ENCODE measurements around the gene KIF13A.
A peak's percentile ranks its signal among the peaks of the same experiment; 100 is the strongest.
"Not testable (repeated sequence)": the region's sequence is repeated elsewhere in the genome, so short reads cannot be mapped to it uniquely, and the experiment has no call there.

KIF13A gene

DNA sequence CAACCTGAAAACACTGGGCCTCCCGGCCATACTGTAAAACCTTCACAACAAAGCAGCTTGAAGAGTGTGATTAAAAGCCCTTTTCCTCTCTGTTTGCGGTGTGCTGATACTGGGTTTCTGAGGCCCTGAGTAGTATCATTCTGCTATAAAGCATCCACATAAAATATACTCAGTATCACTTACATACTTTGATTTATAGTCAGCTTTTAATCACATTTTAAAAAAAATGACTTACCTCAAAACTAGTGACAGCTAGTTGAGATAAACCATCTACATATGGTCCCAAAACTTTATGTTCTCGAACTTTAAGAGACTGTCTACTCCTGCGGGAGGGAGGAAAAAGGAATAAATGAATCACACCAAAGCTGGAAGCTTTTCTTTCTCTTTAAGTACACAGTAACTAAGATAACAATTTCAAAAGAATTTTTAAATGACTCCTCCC is 135.7 kb downstream of the KIF13A start:
- no peak for DNase-seq

DNA sequence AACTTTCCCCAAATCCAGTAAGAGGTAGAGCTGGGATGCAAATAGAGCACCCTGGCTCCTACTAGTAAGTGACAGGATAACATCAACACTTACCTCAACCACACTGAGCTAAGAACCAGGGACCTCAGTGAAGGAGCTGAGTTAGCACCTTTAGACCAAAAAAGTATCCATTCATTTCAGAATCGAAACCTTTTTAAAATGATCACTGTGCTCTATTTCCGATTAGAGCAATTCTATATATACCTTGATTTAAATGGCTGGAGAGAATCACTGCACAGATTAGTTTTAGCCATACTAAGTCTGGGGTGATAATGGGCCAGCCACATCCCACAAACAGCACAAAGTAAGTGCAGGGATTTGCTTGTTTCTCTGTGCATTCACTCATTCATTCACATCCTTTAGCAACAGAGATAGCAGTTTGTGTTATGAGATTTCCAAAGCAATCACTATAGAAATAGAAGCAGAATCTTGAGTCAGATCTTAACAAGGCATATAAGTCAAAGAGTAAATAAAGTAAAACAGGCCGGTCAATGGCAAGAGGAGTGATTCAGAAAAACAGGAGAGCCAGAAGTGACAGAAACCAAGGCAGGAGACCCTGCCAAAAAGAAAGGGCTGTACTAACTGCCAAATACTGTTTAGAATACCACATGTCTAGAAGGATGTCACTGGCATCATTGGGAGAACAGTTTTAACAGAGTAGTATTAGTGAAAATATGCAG is 136.3 kb downstream of the KIF13A start:
- no peak for DNase-seq

DNA sequence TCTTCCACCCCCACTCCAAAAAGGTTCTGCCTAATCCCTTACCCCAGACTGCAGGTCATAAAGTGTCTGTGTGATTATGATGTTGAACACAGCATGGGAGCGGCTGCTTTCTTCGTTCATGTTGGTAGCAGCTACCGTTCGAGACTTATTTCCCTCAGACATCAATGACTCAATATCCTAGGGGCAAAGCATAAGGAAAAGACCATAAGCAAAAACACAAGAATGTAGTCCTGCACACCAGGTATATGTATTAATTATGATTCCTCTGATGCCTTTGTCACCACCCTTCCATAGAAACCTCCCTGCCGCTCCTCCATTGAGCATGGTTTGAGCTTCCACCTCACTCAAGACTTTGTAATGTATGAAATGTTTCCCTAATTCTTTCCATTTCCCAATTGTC is 137.2 kb downstream of the KIF13A start:
- no peak for DNase-seq

DNA sequence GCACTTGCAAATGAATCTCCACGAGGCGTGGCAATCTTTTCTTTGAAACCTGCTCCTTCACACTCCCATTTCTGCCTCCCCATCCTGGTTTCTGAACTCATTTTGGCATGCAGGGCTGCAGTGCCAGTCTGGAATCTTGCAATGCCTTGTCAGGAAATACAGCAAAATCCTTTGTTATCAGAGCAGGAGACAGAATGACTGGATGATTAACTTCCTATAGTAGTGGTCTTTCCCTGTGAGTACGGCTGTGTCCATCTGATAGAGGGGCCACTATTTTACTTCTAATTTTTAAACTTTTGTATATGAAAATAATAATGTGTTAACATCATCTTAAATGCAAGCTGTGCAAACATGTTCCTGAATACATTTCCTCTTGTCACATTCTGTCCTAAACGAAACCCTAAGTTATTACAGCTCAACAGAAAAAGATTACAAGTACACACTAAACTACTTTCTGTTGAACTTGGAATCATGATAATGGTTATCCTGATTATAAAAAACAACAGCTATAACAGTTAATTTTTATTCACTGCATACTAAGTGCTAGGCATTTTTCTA is 140.2 kb downstream of the KIF13A start:
- DNase-seq, result no peak

DNA sequence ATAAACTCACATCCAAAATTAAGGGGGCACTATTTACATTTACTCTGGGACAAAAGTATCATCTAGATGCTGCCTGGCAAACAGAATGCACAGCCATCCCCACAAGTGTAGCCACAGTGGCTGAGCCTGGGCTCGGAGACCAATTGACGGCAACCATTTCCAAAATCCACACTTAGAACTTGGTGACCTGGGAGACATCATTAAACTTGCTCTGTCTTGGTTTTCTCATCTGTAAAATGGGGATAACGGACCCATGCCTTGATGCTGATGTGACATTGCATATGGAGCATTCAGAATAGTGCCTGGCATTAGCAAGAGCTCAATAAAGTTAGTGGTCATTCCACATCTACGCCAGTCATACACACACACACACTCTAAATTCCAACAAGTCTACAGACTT is 140.7 kb downstream of the KIF13A start:
- no peak for DNase-seq

DNA sequence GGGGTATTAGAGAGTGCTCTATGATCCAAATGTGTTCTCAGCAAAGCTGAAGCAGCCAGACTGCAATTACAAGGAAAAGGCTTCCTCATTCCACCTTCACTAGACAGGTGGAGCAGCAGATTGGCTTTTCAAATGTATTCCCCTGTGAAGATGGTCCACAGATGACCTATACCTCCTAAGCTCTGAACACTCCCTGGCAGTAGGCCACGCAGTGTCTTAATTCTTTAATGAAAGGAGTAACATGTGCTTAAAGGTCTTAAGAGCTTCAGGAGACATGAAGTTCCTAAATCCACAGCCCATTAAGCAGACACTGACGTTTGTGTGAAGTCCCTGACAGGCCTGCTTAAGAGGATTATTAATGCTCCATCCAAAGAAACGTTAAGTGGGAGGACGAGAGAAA is 141.8 kb downstream of the KIF13A start:
- DNase-seq, result no peak

DNA sequence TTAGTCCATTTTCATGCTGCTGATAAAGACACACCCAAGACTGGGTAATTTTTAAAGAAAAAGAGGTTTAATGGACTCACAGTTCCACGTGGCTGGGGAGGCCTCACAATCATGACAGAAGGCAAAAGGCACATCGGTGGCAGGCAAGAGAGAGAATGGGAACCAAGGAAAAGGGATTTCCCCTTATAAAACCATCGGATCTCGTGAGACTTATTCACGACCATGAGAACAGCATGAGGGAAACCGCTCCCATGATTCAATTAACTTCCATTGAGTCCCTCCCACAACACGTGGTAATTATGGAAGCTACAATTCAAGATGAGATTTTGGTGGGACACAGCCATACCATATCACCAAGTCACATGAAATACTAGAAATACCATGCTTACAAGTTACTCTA is 142.5 kb downstream of the KIF13A start:
- DNase-seq, result not testable (repeated sequence)

DNA sequence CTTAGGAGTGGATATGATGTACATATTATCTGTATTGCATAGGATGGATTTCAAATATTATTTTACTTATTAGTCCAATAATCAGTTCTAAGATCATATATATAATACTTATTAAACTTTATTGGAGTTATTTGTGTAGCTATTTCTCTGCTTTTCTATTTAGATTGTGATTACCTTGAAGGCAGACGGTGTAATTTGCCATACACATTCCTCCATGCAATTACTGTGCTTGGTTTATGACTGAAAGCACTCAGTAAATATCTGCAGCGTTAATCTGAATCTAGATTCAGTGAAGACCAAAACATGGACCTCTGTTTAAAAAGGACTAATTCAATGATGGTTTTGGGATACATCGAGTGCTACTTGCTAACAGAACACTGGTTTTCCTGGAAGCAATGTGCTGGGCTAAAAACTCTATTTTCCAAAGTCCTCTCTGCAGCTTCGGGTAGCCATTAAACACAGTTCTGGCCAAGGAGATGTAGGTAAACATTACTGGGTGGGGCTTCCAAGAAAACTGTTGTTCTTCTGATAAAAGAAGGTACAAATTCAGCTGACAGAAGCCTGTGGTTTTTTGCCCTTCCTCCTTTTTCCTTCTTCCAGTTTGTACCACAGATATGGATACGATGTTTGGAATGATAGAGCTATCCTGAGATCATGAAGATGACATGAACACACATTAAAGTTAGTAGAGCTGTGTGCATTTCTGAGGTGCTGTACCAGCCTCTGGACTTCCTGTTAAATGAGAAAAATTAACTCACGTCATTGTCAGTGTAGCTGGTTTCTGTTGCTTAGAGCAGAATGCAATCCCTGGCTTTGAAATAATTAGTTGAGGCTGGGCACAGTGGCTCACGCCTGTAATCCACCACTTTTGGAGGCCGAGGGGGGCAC is 144.3 kb downstream of the KIF13A start:
- no peak for DNase-seq

DNA sequence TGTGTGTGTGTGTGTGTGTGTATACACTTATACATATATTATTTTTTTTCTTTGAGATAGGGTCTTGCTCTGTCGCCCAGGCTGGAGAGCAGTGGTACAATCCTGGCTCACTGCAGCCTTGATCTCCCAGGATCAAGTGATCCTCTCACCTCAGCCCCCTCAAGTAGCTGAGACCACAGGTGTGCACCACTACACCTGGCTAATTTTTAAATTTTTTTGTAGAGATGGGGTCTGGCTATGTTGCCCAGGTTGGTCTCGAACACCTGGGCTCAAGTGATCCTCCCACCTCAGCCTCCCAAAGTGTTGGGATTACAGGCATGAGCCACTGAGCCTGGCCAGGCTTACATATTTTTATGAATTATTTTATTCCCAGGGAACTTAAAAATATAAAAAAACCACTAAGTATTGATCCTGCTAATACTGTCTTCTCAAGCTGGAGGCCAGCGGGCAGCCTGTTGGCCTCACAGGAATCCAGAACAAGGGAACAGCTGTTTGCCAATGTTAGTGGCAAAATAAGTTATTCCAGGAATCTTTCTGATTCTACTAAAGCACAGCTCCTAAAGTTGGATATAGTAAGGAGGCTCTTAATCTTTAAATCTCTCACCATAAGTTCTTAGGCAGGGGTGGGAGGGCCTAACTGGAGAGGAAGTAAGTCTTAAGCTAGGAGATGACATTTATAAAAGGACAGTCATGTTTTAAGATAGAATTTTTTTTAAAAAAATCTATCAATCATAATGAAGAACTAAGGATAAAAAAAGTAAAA is 145.2 kb downstream of the KIF13A start:
- DNase-seq, result no peak

DNA sequence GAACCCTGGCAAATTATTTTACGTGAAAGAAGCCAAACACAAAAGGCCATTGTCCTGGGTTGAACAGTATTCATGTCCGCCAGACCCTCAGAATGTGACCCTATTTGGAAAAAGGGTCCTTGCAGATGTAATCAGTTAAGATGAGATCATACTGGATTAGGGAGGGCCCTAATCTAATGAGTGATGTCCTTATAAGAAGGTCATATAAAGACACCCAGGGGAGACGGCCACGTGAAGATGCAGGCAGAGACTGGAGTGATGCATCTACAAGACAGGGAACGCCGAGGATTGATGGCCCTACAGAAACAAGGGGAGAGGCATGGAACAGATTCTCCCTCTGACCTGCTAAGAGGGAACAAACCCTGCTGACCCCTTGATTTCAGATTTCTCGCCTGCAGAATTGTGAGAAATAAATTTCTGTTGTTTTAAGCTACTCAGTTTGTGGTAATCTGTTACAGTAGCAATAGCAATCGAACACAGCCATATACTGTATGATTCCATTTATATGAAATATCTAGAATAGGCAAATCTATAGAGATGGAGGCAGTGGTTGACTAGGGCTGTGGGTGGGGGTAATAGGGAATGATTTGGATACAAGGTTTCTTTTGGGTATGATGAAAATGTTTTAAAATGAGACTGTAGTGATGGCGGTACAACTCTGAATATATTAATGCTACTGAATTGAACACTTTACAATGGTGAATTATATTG is 147.8 kb downstream of the KIF13A start:
- DNase-seq, result peak in 1 of 56 donors; percentile 10

DNA sequence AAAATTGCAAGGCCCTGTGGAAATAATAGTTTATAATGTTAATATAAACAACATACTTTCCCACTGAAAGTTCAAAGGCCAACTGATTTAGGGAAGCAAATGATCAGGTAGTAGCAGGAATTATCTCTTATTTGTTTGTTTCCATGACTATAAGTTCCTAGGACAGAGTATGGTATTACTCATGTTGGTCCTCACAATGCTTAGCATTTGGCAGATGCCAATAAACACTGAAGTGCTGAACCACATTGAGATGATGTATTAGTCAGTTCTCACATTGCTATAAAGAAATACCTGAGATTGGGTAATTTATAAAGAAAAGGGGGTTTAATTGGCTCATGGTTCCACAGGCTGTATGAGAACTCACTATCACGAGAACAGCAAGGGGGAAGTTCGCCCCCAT is 151.1 kb downstream of the KIF13A start:
- no peak for DNase-seq

DNA sequence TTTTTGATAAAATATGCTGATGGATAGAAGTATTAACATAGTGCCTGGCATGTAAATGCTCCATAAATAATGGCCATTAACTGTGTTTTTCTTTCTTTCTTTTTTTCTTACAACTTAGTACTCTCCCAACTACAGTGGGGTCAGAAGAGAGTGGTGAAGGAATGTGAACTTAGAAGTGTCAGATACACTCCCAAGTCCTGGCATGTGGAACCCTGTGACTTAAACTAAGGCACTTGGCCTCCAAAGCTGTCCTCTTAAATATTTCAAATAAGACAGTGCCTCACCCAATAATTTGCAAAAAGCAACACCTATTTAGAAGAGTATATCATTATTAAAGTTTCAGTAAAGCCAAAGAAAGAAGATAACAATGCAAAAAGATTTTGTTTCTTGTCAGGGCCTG is 151.7 kb downstream of the KIF13A start:
- no peak for DNase-seq

DNA sequence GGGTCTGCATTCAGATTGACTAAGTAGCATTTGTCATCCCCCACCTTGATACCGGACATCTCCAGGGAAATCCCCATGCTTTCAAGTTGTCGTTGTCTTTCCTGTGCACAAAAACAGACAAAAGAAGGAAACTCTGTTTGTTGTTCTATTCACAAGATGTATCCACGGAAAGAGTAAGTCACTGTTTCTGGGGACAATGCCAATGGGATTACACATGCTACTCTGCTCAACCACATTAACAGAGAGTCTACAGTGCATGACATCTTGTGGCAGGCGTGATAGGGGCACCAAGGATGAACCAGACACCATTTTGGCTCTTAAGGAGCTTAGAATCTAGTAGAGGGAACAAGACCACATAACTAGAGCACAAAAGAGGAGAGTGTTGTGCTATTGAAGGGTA is 156.3 kb downstream of the KIF13A start:
- DNase-seq, result peak in 8 of 56 donors; percentile 3 to 36 (median 10)

DNA sequence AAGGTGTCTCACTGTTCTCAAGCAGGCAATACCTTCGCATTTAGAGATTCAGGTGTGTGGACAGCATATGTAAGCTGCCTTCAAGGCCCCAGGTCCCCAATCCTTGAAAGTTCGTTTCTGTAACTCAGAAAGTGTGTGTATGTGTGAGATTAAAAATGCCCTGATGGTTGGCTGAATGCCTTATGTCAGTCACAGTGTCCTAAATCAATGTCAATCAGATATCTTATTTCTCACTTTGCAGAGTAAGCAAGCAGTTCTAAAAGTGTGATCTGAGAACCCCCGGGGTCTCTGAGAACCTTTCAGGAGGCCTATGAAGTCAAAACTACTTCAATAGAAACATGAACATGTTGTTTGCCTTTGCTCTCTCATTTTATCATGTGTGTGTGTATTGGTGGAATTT is 157.5 kb downstream of the KIF13A start:
- DNase-seq, result no peak

DNA sequence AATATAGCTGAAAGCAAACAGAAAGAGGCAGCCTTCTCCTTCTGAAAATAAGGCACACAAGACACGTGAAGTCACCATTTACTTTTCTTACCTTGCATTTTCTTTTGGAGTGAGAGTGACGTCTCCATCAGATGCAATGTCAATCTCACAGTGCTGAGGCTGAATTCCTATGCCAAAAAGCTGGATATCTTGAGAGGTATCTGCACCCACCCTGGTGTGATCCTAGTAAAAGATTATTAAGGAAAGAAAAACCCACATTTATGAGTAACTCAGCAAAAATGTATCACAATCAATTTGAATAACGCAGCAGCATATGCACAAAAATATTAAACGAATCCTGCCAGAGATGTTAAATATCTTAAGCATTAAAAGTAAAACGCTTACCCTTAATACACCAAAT is 159.3 kb downstream of the KIF13A start:
- DNase-seq, result no peak

DNA sequence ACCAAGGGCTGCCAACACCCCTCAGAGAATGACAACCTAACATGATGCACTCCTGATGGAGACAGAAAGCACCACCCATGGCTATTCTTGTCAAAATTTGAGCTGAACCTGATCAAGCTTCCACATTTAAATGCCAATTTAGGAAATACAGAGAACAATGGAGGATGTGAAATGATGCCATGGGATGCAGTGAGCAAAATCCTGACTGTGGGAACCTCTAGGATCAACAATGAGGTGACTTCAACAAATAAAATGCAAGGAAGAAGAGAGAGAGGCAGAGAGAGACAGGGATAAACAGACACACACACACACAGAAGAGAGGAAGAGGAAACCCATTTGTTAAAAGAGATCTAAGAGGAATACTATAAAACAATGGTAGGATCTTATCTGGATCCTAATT is 161.1 kb downstream of the KIF13A start:
- no peak for DNase-seq

DNA sequence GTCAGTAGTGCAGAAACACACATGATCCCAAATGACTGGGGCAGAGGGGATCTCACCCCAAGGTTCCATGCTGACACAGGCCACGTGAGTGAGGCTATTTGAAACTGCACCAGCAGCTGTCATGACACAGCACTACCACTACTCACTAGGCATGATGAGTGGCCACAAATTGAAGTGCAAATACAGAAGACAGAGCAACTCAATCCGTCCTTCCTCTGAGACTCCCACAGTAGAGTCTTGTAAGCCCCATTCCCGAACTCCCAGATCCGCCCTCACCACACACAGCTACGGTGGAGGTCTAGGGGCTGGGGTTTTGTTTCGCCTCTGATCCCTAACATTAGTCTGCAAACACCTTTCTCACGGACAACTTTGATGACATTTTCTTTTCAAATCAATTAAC is 167.4 kb downstream of the KIF13A start:
- DNase-seq, result peak in 14 of 56 donors; percentile 2 to 30 (median 10)

DNA sequence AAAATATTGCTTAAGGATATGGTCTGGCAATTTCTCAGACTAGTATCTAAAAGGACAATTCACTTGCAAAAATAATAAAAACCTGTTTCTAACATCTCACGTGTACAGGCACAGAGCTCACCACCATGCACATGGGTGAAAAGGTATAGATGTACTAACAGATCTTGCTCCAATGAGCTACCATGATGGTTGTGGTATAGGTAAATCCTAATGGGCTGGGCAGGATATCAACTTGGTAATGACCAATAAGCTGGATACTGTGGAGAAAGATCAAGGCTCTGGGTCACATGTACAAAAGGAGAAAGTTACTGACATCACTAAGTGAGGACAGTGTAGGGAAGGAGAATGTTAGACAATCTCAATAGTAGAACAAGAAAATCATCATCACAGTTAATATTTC is 169.7 kb downstream of the KIF13A start:
- DNase-seq, result no peak

DNA sequence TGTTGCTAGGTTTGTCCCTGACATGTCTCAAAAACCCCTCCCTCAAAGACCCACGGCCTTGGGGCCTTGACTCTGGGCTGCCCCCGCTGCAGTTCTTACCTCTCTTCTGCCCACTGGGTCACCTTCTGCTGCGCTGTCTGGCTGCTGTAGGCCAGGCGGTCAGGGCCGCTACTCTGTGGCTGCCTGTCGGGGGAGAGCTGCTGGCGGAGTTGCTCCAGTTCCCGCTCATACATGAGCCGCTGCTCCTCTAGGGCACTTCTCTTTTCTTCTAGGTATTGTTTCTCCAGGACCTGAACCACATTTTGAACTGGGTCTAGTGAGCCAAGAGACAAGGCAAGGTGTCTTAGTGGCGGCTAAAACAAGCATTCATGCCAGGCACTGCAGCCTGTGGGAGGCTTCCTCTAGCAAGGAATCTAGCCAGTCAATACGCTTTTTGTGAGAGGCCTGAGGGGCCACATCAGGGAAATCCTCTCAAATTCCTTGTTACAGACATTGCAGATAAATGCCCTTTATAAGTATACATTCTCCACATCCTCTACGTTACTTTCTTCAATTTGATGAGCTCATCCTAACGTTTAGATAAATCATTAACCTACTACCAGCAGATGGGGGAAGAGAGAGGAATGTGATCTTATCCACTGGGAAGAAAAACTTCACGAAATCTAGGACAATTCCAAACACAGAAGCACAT is 170.4 kb downstream of the KIF13A start:
- no peak for DNase-seq

DNA sequence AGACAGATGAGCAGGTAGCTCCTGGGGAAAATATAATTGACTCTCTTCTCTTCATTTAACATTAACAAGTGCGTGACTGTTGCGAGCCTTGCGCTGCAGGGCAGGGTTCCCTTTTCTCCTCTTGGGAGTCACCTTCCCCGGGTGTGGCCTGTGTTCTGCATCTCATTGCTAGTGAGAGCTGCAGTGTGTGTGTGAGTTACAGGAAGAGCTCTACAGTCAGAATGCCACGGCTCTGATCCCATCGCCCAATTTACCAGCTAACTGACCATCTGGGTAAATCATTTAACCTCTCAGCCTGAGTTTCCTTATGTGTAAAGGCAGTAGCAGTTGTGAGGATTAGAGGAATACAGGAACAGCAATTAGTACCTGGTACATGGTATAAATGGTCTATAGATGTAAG is 173.9 kb downstream of the KIF13A start:
- DNase-seq, result no peak
